HEK293 (cell line): Measurements from ENCODE around the gene MAPK11.

ENCODE experiments used
- HIC1 ChIP-seq: fragments of 450-650 bp; formaldehyde crosslinking; IDR thresholded peaks from 2 replicates; pipeline ENCODE4 v1.5.1; 2016; ENCODE audit warnings: missing biosample characterization, missing genetic modification characterization
- KLF10 ChIP-seq: fragments of 450-650 bp; IDR thresholded peaks from 2 replicates; pipeline ENCODE4 v1.5.1; 2018; ENCODE audit warnings: missing biosample characterization, mild to moderate bottlenecking, missing genetic modification characterization
- KLF8 ChIP-seq: fragments of 450-650 bp; formaldehyde crosslinking; IDR thresholded peaks from 2 replicates; pipeline ENCODE4 v1.5.1; 2016; ENCODE audit warnings: missing biosample characterization, missing genetic modification characterization
- PATZ1 ChIP-seq: fragments of 450-650 bp; formaldehyde crosslinking; IDR thresholded peaks from 2 replicates; pipeline ENCODE4 v1.5.1; 2016; ENCODE audit warnings: missing biosample characterization, missing genetic modification characterization
- SCRT1 ChIP-seq: fragments of 450-650 bp; formaldehyde crosslinking; IDR thresholded peaks from 2 replicates; pipeline ENCODE4 v1.5.1; 2016; ENCODE audit warnings: missing biosample characterization, missing genetic modification characterization, borderline replicate concordance
- TRIM28 ChIP-seq: IDR thresholded peaks from 2 replicates; pipeline ENCODE4 v1.6.1; 2011; ENCODE audit warnings: low read length, control low read depth, borderline replicate concordance
- ZFP37 ChIP-seq: fragments of 450-650 bp; formaldehyde crosslinking; IDR thresholded peaks from 2 replicates; pipeline ENCODE4 v1.5.1; 2016; ENCODE audit warnings: missing biosample characterization, missing genetic modification characterization
- ZNF239 ChIP-seq: fragments of 450-650 bp; formaldehyde crosslinking; IDR thresholded peaks from 2 replicates; pipeline ENCODE4 v1.5.1; 2016; ENCODE audit warnings: missing biosample characterization, missing genetic modification characterization
- ZNF561 ChIP-seq: fragments of 450-650 bp; IDR thresholded peaks from 2 replicates; pipeline ENCODE4 v1.5.1; 2018; ENCODE audit warnings: missing biosample characterization, missing genetic modification characterization, borderline replicate concordance
- TF ChIP-seq, protein P1 (sequence below): fragments of 450-650 bp; formaldehyde crosslinking; IDR thresholded peaks from 2 replicates; pipeline ENCODE4 v1.5.1; 2017; ENCODE audit warnings: missing biosample characterization, missing genetic modification characterization
- TF ChIP-seq, protein P2 (sequence below): fragments of 450-650 bp; formaldehyde crosslinking; IDR thresholded peaks from 2 replicates; pipeline ENCODE4 v1.5.1; 2016; ENCODE audit warnings: missing biosample characterization, missing genetic modification characterization

DNA sequence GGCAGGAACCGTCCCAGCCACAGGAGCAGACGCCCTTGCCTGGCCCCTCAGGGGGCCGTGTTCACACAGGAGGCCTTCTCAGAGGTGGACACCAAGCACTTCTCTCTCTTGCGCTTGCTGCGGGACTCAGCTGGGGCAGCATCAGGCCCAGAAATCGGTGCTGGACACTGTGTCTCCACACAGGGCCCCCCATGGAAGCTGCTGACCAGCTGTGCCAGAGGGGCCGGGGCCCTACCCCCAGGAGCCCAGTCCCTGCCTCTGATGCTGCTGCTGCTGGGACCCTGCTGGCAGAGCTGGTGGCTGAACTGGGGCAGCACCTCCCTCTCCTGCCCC lies 33.3 kb upstream of the MAPK11 start:
- TF ChIP-seq HIC1 (tag by site-specific recombination) (no peak), KLF8 (tag by site-specific recombination) (no peak), ZFP37 (tag by site-specific recombination) (no peak), PATZ1 (tag by site-specific recombination) (no peak), KLF10 (tag by site-specific recombination) (no peak), TRIM28 (no peak), SCRT1 (no peak), ZNF561 (no peak), ZNF239 (tag by site-specific recombination) (no peak)
- TF ChIP-seq, protein P1, sequence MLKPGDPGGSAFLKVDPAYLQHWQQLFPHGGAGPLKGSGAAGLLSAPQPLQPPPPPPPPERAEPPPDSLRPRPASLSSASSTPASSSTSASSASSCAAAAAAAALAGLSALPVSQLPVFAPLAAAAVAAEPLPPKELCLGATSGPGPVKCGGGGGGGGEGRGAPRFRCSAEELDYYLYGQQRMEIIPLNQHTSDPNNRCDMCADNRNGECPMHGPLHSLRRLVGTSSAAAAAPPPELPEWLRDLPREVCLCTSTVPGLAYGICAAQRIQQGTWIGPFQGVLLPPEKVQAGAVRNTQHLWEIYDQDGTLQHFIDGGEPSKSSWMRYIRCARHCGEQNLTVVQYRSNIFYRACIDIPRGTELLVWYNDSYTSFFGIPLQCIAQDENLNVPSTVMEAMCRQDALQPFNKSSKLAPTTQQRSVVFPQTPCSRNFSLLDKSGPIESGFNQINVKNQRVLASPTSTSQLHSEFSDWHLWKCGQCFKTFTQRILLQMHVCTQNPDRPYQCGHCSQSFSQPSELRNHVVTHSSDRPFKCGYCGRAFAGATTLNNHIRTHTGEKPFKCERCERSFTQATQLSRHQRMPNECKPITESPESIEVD (tag by site-specific recombination) = no peak
- TF ChIP-seq, protein P2, sequence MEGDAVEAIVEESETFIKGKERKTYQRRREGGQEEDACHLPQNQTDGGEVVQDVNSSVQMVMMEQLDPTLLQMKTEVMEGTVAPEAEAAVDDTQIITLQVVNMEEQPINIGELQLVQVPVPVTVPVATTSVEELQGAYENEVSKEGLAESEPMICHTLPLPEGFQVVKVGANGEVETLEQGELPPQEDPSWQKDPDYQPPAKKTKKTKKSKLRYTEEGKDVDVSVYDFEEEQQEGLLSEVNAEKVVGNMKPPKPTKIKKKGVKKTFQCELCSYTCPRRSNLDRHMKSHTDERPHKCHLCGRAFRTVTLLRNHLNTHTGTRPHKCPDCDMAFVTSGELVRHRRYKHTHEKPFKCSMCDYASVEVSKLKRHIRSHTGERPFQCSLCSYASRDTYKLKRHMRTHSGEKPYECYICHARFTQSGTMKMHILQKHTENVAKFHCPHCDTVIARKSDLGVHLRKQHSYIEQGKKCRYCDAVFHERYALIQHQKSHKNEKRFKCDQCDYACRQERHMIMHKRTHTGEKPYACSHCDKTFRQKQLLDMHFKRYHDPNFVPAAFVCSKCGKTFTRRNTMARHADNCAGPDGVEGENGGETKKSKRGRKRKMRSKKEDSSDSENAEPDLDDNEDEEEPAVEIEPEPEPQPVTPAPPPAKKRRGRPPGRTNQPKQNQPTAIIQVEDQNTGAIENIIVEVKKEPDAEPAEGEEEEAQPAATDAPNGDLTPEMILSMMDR (tag by site-specific recombination) = no peak
